CD4-positive, alpha-beta T cell treated with Interleukin-15 for 4 hours (primary cell): ENCODE measurements around the gene UBAC2.

Experiments used
- DNase-seq: peaks from one replicate; pipeline ENCODE4 v3.0.0-alpha.2; 2020; ENCODE audit warnings: low spot score

The UBAC2 gene

GRCh38 chr13:99418103-99418842, 217.6 kb downstream of the UBAC2 start:
- no peak for DNase-seq

- DNase-seq: no peak
These were observed 218.1 kb downstream of the UBAC2 start for GRCh38 chr13:99418843-99419140.

GRCh38 chr13:99419591-99420243, 219.1 kb downstream of the UBAC2 start:
- DNase-seq: no peak

- DNase-seq: no peak
These were observed 220.6 kb downstream of the UBAC2 start for GRCh38 chr13:99421271-99421670.

GRCh38 chr13:99421758-99422585, 221.3 kb downstream of the UBAC2 start:
- no peak for DNase-seq

GRCh38 chr13:99422586-99423220, 222.0 kb downstream of the UBAC2 start:
- no peak for DNase-seq

- DNase-seq: peak; percentile 48
These were observed 225.1 kb downstream of the UBAC2 start for GRCh38 chr13:99425485-99426341.

GRCh38 chr13:99426426-99426825, 225.8 kb downstream of the UBAC2 start:
- no peak for DNase-seq

- DNase-seq: no peak
These were observed 229.0 kb downstream of the UBAC2 start for GRCh38 chr13:99429670-99430069.

GRCh38 chr13:99431927-99432608, 231.4 kb downstream of the UBAC2 start:
- DNase-seq: no peak

- DNase-seq: peak; percentile 80
These were observed 232.2 kb downstream of the UBAC2 start for GRCh38 chr13:99432609-99433542.

- no peak for DNase-seq
These were observed 233.0 kb downstream of the UBAC2 start for GRCh38 chr13:99433543-99434075.

GRCh38 chr13:99434258-99434788, 233.7 kb downstream of the UBAC2 start:
- DNase-seq: peak; percentile 91

- no peak for DNase-seq
These were observed 234.5 kb downstream of the UBAC2 start for GRCh38 chr13:99435116-99435515.

GRCh38 chr13:99435998-99436397, 235.3 kb downstream of the UBAC2 start:
- DNase-seq: no peak
